ENCODE measurements around the gene ADAMTS3.
A peak's percentile ranks its signal among the peaks of the same experiment; 100 is the strongest.

ADAMTS3 gene

GRCh38 chr4:72422416-72422815, 146.6 kb downstream of the ADAMTS3 start:
- no peak for DNase-seq (ENCODE audit: low read depth, low spot score)
- no peak overlapping the region for H3K4me3 ChIP-seq (ENCODE audit: low read depth, low read length)
- in situ Hi-C loops (cut with HindIII; ENCODE audit: low sequenced_read_pairs) = no loop called here
- TF ChIP-seq, protein P1, sequence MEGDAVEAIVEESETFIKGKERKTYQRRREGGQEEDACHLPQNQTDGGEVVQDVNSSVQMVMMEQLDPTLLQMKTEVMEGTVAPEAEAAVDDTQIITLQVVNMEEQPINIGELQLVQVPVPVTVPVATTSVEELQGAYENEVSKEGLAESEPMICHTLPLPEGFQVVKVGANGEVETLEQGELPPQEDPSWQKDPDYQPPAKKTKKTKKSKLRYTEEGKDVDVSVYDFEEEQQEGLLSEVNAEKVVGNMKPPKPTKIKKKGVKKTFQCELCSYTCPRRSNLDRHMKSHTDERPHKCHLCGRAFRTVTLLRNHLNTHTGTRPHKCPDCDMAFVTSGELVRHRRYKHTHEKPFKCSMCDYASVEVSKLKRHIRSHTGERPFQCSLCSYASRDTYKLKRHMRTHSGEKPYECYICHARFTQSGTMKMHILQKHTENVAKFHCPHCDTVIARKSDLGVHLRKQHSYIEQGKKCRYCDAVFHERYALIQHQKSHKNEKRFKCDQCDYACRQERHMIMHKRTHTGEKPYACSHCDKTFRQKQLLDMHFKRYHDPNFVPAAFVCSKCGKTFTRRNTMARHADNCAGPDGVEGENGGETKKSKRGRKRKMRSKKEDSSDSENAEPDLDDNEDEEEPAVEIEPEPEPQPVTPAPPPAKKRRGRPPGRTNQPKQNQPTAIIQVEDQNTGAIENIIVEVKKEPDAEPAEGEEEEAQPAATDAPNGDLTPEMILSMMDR (IDR thresholded peaks at IDR 0.05; ENCODE audit: low read depth, low read length) = no peak

- no peak overlapping the region for H3K4me3 ChIP-seq (ENCODE audit: low read depth, low read length)
- TF ChIP-seq, protein P1 (IDR thresholded peaks at IDR 0.05; ENCODE audit: low read depth, low read length) = no peak
- in situ Hi-C loops (cut with HindIII; ENCODE audit: low sequenced_read_pairs) = no loop called here
- peak; percentile 80 for DNase-seq (ENCODE audit: low read depth, low spot score)
Measured at GRCh38 chr4:72418458-72418857, 150.6 kb downstream of the ADAMTS3 start.

- DNase-seq (ENCODE audit: low read depth, low spot score) = no peak
- in situ Hi-C loops (cut with HindIII; ENCODE audit: low sequenced_read_pairs) = no loop called here
- TF ChIP-seq, protein P1 (IDR thresholded peaks at IDR 0.05; ENCODE audit: low read depth, low read length) = no peak
- H3K4me3 ChIP-seq (ENCODE audit: low read depth, low read length) = no peak overlapping the region
Measured at GRCh38 chr4:72410158-72410557, 158.9 kb downstream of the ADAMTS3 start.

GRCh38 chr4:72408568-72408967, 160.5 kb downstream of the ADAMTS3 start:
- TF ChIP-seq, protein P1 (IDR thresholded peaks at IDR 0.05; ENCODE audit: low read depth, low read length) = no peak
- DNase-seq (ENCODE audit: low read depth, low spot score) = no peak
- in situ Hi-C loops (cut with HindIII; ENCODE audit: low sequenced_read_pairs) = no loop called here
- H3K4me3 ChIP-seq (ENCODE audit: low read depth, low read length) = no peak overlapping the region

- TF ChIP-seq, protein P1 (IDR thresholded peaks at IDR 0.05; ENCODE audit: low read depth, low read length) = no peak
- H3K4me3 ChIP-seq (ENCODE audit: low read depth, low read length) = no peak overlapping the region
- no peak for DNase-seq (ENCODE audit: low read depth, low spot score)
- in situ Hi-C loops (cut with HindIII; ENCODE audit: low sequenced_read_pairs) = no loop called here
Measured at GRCh38 chr4:72405417-72405816, 163.6 kb downstream of the ADAMTS3 start.

- in situ Hi-C loops (cut with HindIII; ENCODE audit: low sequenced_read_pairs) = no loop called here
Measured at GRCh38 chr4:72397314-72397713, 171.7 kb downstream of the ADAMTS3 start.

More at GRCh38 chr4:72397314-72397713, 171.7 kb downstream of the ADAMTS3 start:
- TF ChIP-seq, protein P1 (IDR thresholded peaks at IDR 0.05; ENCODE audit: low read depth, low read length) = no peak
- DNase-seq (ENCODE audit: low read depth, low spot score) = no peak
- H3K4me3 ChIP-seq (ENCODE audit: low read depth, low read length) = no peak overlapping the region
